Measurements from ENCODE around the gene PRKN.

DNA sequence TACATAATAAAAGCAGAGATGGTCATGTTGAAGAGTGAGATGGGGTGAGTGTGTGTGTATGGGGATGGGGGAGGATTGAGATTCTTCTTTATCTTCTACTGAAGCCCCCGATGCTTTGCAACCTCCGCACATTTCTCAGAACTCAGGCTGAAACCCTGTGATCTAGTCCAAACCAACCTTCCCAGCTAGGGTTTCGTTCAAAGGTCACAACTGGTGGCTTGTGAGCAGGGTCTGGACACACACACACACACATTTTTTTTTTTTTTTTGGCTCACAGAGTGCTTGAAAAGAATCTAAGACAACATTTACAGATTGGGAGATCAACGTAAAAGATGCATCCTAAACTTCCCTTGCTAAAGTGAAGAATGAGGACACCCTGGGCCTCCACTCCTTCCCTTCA lies 1228.7 kb downstream of the PRKN start:
- no peak for TF ChIP-seq EZH2 (IDR thresholded peaks at IDR 0.05; ENCODE audit: insufficient read depth, poor library complexity, severe bottlenecking)
- TF ChIP-seq EZH2phosphoT487 (IDR thresholded peaks at IDR 0.05; ENCODE audit: insufficient read depth, low read depth), result no peak
